ENCODE results near the gene GRID2. TPM values are rescaled to one million over a fixed set of nuclear protein-coding genes. Genes with fewer than 3 reads are reported as not detected.

The GRID2 gene
- total RNA-seq, 4 donors from 2014 or later = 0.63 TPM; not detected in 3

DNA sequence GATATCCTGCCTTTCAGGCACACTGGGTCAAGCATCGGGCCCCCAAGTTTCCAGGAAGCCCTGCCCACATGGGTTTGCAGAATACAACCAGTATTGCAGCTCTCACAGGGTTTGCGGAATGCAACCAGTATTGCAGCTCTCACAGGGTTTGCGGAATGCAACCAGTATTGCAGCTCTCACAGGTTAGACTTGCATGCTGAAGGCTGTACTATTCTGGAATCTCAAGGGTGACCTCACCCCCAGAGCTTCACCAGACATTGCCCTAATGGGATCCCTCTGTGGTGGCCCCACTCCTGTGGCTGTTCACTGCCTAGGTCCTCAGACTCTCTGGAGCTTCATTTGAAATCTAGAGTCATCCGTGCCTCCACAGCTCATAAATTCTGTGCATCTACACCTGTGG, 884.1 kb downstream of the GRID2 start:
- no peak for TF ChIP-seq POLR2A (IDR thresholded peaks at IDR 0.05)
- no peak for TF ChIP-seq EP300 (IDR thresholded peaks at IDR 0.05)
- no peak for TF ChIP-seq CTCF (IDR thresholded peaks at IDR 0.05)
- Histone ChIP-seq H3K36me3 (no peaks in the 10 kb centered on the region), H3K9me3 (peaks cover 0 to 3% (median 0%) of the 10 kb centered on the region in 4 donors), H3K4me3 (no peak overlapping the region), H3K27me3 (no peaks in the 10 kb centered on the region), H3K27ac (no peak overlapping the region), H3K4me1 (no peaks in the 10 kb centered on the region)
- 87 to 89% methylated on average over 4 of the region's 4 CpGs for WGBS, 2 donors
- no peak for DNase-seq (ENCODE audit: low spot score in 2 of 2)

DNA sequence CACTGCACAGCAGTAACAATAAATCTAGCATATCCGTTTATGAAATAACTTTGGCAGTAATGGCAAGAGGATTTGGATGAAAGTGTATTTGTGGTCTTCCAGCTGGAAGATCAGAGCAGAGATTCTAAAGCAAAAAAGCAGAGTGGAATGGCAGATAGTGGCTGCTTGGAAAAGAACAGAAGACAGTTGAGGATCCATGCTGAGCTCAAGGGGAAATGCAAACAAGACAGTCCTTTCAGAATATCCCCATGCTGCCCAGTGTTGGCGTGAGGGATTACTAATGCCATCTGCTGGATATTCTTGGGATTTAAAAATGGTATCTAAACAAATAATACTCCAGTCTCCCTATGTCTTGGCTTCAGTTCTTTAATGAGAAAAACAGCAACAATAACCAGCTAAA, 895.7 kb downstream of the GRID2 start:
- Histone ChIP-seq H3K4me3 (no peak overlapping the region), H3K9me3 (no peaks in the 10 kb centered on the region), H3K27me3 (no peaks in the 10 kb centered on the region), H3K36me3 (no peaks in the 10 kb centered on the region), H3K27ac (no peak overlapping the region), H3K4me1 (no peaks in the 10 kb centered on the region)
- TF ChIP-seq EP300 (IDR thresholded peaks at IDR 0.05) = no peak
- no peak for TF ChIP-seq POLR2A (IDR thresholded peaks at IDR 0.05)
- peak; percentile 9 to 37 (median 22) for TF ChIP-seq CTCF (IDR thresholded peaks at IDR 0.05)
- 31 to 32% methylated on average over 2 of the region's 2 CpGs for WGBS, 2 donors
- no peak for DNase-seq (ENCODE audit: low spot score in 2 of 2)

GRCh38 chr4:93201471-93202096, 897.8 kb downstream of the GRID2 start:
- H3K36me3 ChIP-seq = no peaks in the 10 kb centered on the region
- H3K9me3 ChIP-seq = no peaks in the 10 kb centered on the region
- no peak overlapping the region for H3K4me3 ChIP-seq
- no peaks in the 10 kb centered on the region for H3K4me1 ChIP-seq
- no peak overlapping the region for H3K27ac ChIP-seq
- 53 to 62% methylated on average over 4 of the region's 4 CpGs for WGBS, 2 donors
- TF ChIP-seq CTCF (IDR thresholded peaks at IDR 0.05) = no peak
- TF ChIP-seq EP300 (IDR thresholded peaks at IDR 0.05) = no peak
- TF ChIP-seq POLR2A (IDR thresholded peaks at IDR 0.05) = no peak
- H3K27me3 ChIP-seq = no peaks in the 10 kb centered on the region
- DNase-seq (ENCODE audit: low spot score in 2 of 2) = no peak

DNA sequence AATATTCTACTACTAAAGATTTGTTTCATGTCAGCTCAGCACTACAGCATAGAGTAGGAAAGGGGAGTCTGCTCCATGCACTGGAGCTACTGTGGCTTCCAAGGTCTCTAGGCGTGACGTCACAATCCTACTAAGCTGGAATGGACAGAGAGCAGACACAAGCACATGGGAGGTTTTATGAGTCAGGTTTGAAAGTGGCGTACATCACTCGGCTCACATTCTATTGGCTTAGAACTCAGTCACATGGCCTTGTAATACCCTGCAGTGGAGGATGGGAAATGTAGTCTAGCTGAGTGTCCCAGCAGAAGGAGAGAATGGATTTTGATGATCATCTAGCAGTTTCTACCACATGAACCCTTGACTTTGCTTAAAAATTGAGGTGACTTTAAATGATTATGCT, 899.9 kb downstream of the GRID2 start:
- Histone ChIP-seq H3K36me3 (no peaks in the 10 kb centered on the region), H3K27me3 (no peaks in the 10 kb centered on the region), H3K27ac (no peak overlapping the region), H3K4me1 (no peaks in the 10 kb centered on the region), H3K4me3 (no peak overlapping the region), H3K9me3 (no peaks in the 10 kb centered on the region)
- WGBS, 2 donors = 90 to 91% methylated on average over 4 of the region's 4 CpGs
- TF ChIP-seq CTCF (IDR thresholded peaks at IDR 0.05) = no peak
- no peak for TF ChIP-seq POLR2A (IDR thresholded peaks at IDR 0.05)
- TF ChIP-seq EP300 (IDR thresholded peaks at IDR 0.05) = no peak
- no peak for DNase-seq (ENCODE audit: low spot score in 2 of 2)

GRCh38 chr4:93212250-93212649, 908.5 kb downstream of the GRID2 start:
- H3K36me3 ChIP-seq = no peaks in the 10 kb centered on the region
- H3K4me3 ChIP-seq = no peak overlapping the region
- H3K4me1 ChIP-seq = no peaks in the 10 kb centered on the region
- TF ChIP-seq EP300 (IDR thresholded peaks at IDR 0.05) (no peak), POLR2A (IDR thresholded peaks at IDR 0.05) (no peak), CTCF (IDR thresholded peaks at IDR 0.05) (no peak)
- WGBS, 2 donors = 89 to 91% methylated on average over 3 of the region's 3 CpGs
- no peak overlapping the region for H3K27ac ChIP-seq
- no peaks in the 10 kb centered on the region for H3K27me3 ChIP-seq
- no peak for DNase-seq (ENCODE audit: low spot score in 2 of 2)
- H3K9me3 ChIP-seq = no peaks in the 10 kb centered on the region

All from tibial nerve (tissue), 4 donors.